CD14-positive monocyte (primary cell): Measurements from ENCODE around the gene PECR. TPM values are rescaled to one million over a fixed set of nuclear protein-coding genes. Genes with fewer than 3 reads are reported as not detected.

Source experiments
- DNase-seq, 3 donors: peaks; one replicate each; pipeline ENCODE4 v3.0.0-alpha.2; 2011 to 2022
- H2AFZ ChIP-seq: 2 replicates; pipeline ENCODE4 v1.6.0; 2012; ENCODE audit warnings: mild to moderate bottlenecking, low read depth, low read length, inconsistent platforms; ENCODE audit not compliant: insufficient read depth, poor library complexity, severe bottlenecking
- H3K27ac ChIP-seq, 2 donors: 1 replicate in 1 of 2; 2 replicates in 1 of 2; pipeline ENCODE4 v1.5.1; 2012 to 2013; ENCODE audit warnings: low read length in 2 of 2, control low read depth in 1 of 2, inconsistent platforms in 1 of 2, low read depth in 1 of 2, mild to moderate bottlenecking in 1 of 2
- H3K27me3 ChIP-seq, 2 donors: one replicate each; pipeline versions ENCODE4 v1.6.0 to v1.6.1; 2011 to 2013; ENCODE audit warnings: low read length in 2 of 2; ENCODE audit not compliant: control insufficient read depth in 2 of 2, insufficient read depth in 2 of 2
- H3K36me3 ChIP-seq, 2 donors: replicated peaks in 1 of 2; 1 replicate in 1 of 2; 2 replicates in 1 of 2; pipeline versions ENCODE4 v1.5.1 to v1.6.1; 2012 to 2013; ENCODE audit warnings: low read length in 2 of 2, control low read depth in 1 of 2, inconsistent platforms in 1 of 2, mild to moderate bottlenecking in 1 of 2; ENCODE audit not compliant: insufficient read depth in 2 of 2, control insufficient read depth in 1 of 2
- H3K4me1 ChIP-seq, 2 donors: 1 replicate in 1 of 2; 2 replicates in 1 of 2; pipeline versions ENCODE4 v1.5.1 to v1.6.1; 2012 to 2013; ENCODE audit warnings: low read length in 2 of 2, control low read depth in 1 of 2, inconsistent platforms in 1 of 2, mild to moderate bottlenecking in 1 of 2, moderate library complexity in 1 of 2; ENCODE audit not compliant: insufficient read depth in 2 of 2, control insufficient read depth in 1 of 2
- H3K4me2 ChIP-seq: replicated peaks from 2 replicates; pipeline ENCODE3; 2012; ENCODE audit warnings: low read length, moderate library complexity, mild to moderate bottlenecking; ENCODE audit not compliant: poor library complexity, severe bottlenecking; ENCODE audit errors: extremely low read depth
- H3K4me3 ChIP-seq, 3 experiments: fragments of 200-600 bp in 1 of 3; sonication (generic) in 1 of 3; replicated peaks in 1 of 3; 1 replicate in 2 of 3; 2 replicates in 1 of 3; pipeline ENCODE4 v1.5.1; 2011 to 2013; ENCODE audit warnings: low read length in 3 of 3, mild to moderate bottlenecking in 3 of 3, control low read depth in 2 of 3, low read depth in 2 of 3, inconsistent platforms in 1 of 3, moderate library complexity in 1 of 3
- H3K79me2 ChIP-seq: 2 replicates; pipeline ENCODE4 v1.6.0; 2012; ENCODE audit warnings: mild to moderate bottlenecking, control low read depth, inconsistent platforms, low read length, moderate library complexity; ENCODE audit not compliant: insufficient read depth
- H3K9ac ChIP-seq: 2 replicates; pipeline ENCODE4 v1.6.0; 2017; ENCODE audit warnings: low read length, mild to moderate bottlenecking; ENCODE audit not compliant: insufficient read depth, poor library complexity, severe bottlenecking
- H3K9me3 ChIP-seq, 2 donors: replicated peaks in 1 of 2; 1 replicate in 1 of 2; 2 replicates in 1 of 2; pipeline versions ENCODE4 v1.5.1 to v1.6.1; 2012 to 2013; ENCODE audit warnings: low read length in 2 of 2, control low read depth in 1 of 2; ENCODE audit not compliant: control insufficient read depth in 1 of 2, insufficient read depth in 1 of 2
- H4K20me1 ChIP-seq: 2 replicates; pipeline ENCODE4 v1.6.0; 2012; ENCODE audit warnings: mild to moderate bottlenecking, low read length, control low read depth, moderate library complexity; ENCODE audit not compliant: insufficient read depth
- H3K27ac Mint-ChIP-seq, 7 donors: one replicate each; pipeline ENCODE4 v1.8.0; 2020; ENCODE audit warnings: mild to moderate bottlenecking in 7 of 7, mixed read lengths in 7 of 7, moderate library complexity in 6 of 7, inconsistent platforms in 2 of 7
- H3K27me3 Mint-ChIP-seq, 3 donors: one replicate each; pipeline ENCODE4 v1.8.0; 2021 to 2022; ENCODE audit warnings: low read depth in 3 of 3, mild to moderate bottlenecking in 3 of 3, mixed read lengths in 3 of 3, moderate library complexity in 3 of 3, inconsistent platforms in 1 of 3
- H3K36me3 Mint-ChIP-seq, 2 donors: one replicate each; pipeline ENCODE4 v1.8.0; 2020; ENCODE audit warnings: mixed read lengths in 2 of 2, inconsistent platforms in 1 of 2, mild to moderate bottlenecking in 1 of 2
- H3K4me1 Mint-ChIP-seq: one replicate; pipeline ENCODE4 v1.8.0; 2020; ENCODE audit warnings: mild to moderate bottlenecking, mixed read lengths
- H3K4me3 Mint-ChIP-seq, 2 donors: one replicate each; pipeline ENCODE4 v1.8.0; 2020; ENCODE audit warnings: mild to moderate bottlenecking in 2 of 2, mixed read lengths in 2 of 2, moderate library complexity in 1 of 2
- H3K9me3 Mint-ChIP-seq, 7 donors: one replicate each; pipeline ENCODE4 v1.8.0; 2020 to 2022; ENCODE audit warnings: mixed read lengths in 7 of 7, mild to moderate bottlenecking in 6 of 7, moderate library complexity in 6 of 7, inconsistent platforms in 2 of 7
- WGBS: methylation state at CpG from one replicate; pipeline ENCODE4 v1.1.5; 2013; ENCODE audit warnings: missing lambda C conversion rate; ENCODE audit not compliant: insufficient coverage; 5-methylcytosine and 5-hydroxymethylcytosine counted together
- intact Hi-C, 2 donors: fragments of 100-400 bp; cut with micrococcal nuclease; formaldehyde crosslinking; loops; one replicate each; pipeline versions ENCODE4 v1.15.0 to v1.15.1; 2023
- polyA plus RNA-seq, 3 donors: library from polyadenylated mRNA; depleted of rRNA in 1 of 3; unstranded in 2 of 3; stranded (reverse) in 1 of 3; fragments of 300-500 nt in 2 of 3; fragments of >200 nt in 1 of 3; fragmentation: Illumina TruSeq in 2 of 3; gene quantifications; 1 replicate in 2 of 3; 2 replicates in 1 of 3; pipeline ENCODE4 v1.2.3, GENCODE V29; 2012 to 2021
- TF ChIP-seq, protein P1 (sequence below): fragments of 200-600 bp; IDR thresholded peaks from one replicate; pipeline ENCODE4 v1.8.0; 2022; ENCODE audit warnings: antibody characterized with exemption, mild to moderate bottlenecking

Gene PECR
- polyA plus RNA-seq, 3 donors = 7.4 to 16.9 (median 12.3) TPM

DNA sequence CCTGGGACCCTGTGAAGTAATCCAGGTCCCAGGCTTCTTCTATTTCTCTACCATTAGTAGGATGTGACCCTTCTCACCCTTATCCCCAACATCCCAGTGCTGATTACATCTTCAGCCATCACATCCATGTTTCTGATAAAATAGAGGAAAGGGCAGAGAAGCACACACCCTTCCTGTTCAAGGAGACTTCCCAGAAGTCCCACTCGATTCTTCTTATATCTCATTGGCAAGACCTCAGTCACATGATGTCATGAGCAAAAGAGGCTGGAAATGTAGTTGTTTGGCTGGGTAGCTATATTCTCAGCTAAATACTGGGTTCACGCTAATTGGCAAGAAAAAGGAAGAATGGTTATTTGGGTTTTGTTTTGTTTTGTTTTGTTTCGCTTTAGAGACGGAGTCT, 19.5 kb upstream of the PECR start:
- WGBS = 100% methylated on average over 2 of the region's 4 CpGs
- H3K4me1 Mint-ChIP-seq = no peaks in the 10 kb centered on the region
- Histone ChIP-seq H3K27me3 (no peaks in the 10 kb centered on the region), H3K36me3 (peaks cover 0 to 5% of the 10 kb centered on the region in 2 donors), H3K4me3 (no peak overlapping the region), H3K27ac (no peak overlapping the region), H3K9me3 (peaks cover 0 to 5% of the 10 kb centered on the region in 2 donors), H2AFZ (no peak overlapping the region), H3K9ac (no peak overlapping the region), H3K79me2 (no peaks in the 10 kb centered on the region), H3K4me2 (no peak overlapping the region), H4K20me1 (no peaks in the 10 kb centered on the region), H3K4me1 (no peaks in the 10 kb centered on the region)
- H3K27ac Mint-ChIP-seq = no peak overlapping the region
- H3K4me3 Mint-ChIP-seq = no peak overlapping the region
- no peak for DNase-seq
- intact Hi-C loops = no loop called here
- peaks cover 0 to 3% (median 0%) of the 10 kb centered on the region in 7 donors for H3K9me3 Mint-ChIP-seq
- TF ChIP-seq, protein P1, sequence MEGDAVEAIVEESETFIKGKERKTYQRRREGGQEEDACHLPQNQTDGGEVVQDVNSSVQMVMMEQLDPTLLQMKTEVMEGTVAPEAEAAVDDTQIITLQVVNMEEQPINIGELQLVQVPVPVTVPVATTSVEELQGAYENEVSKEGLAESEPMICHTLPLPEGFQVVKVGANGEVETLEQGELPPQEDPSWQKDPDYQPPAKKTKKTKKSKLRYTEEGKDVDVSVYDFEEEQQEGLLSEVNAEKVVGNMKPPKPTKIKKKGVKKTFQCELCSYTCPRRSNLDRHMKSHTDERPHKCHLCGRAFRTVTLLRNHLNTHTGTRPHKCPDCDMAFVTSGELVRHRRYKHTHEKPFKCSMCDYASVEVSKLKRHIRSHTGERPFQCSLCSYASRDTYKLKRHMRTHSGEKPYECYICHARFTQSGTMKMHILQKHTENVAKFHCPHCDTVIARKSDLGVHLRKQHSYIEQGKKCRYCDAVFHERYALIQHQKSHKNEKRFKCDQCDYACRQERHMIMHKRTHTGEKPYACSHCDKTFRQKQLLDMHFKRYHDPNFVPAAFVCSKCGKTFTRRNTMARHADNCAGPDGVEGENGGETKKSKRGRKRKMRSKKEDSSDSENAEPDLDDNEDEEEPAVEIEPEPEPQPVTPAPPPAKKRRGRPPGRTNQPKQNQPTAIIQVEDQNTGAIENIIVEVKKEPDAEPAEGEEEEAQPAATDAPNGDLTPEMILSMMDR = no peak
- H3K36me3 Mint-ChIP-seq = peaks cover 0 to 11% of the 10 kb centered on the region in 2 donors
- H3K27me3 Mint-ChIP-seq = peaks cover 0 to 4% (median 4%) of the 10 kb centered on the region in 3 donors

DNA sequence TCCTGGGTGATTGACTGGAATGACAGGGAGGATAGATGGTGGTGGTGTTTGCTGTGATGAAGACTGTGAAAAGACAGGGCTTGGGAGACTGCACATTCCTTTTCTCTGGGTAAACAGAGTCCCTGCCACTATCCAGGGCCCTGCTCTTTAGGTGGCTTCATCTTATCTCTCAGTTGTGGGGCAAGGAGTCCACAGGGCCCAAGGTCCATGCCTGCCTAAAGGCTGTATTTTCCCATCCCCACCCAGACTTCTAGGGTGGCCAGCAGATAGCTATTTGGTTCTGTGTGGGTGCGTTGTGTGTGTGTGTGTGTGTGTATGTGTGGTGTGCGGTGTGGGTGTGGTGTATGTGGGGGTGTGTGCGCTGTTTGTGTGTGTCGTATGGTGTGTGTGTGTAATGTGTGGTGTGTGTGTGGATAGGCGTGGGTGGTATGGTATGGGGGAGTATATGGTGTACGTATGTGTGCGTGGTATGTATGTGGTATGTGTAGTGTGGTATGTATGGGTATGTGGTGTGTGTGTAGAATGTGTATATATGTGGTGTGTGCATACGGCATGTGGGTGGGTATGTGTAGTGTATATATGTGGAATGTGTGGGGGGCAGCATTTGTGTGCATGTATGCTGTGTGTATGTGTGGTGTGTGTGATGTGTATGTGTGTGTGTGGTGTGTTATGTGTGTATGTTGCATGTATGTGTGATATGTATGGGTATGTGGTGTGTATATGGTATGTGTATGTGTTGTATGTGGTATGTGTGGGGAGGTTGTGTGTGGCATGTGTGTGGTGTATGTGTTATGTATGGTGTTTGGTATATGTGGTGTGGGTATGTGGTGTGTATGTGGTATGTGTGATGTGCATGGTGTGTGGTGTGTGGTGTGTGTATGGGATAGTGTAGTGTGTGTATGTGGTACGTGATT, 17.1 kb upstream of the PECR start:
- 100% methylated on average over 9 of the region's 9 CpGs for WGBS
- intact Hi-C loops = no loop called here
- no peaks in the 10 kb centered on the region for H3K4me1 Mint-ChIP-seq
- H3K4me3 Mint-ChIP-seq = no peak overlapping the region
- H3K4me3 ChIP-seq = no peak overlapping the region
- H3K9me3 ChIP-seq = peaks cover 0 to 5% of the 10 kb centered on the region in 2 donors
- H3K36me3 ChIP-seq = peaks cover 0 to 5% of the 10 kb centered on the region in 2 donors
- no peak overlapping the region for H3K9ac ChIP-seq
- H3K27me3 ChIP-seq = no peaks in the 10 kb centered on the region
- H3K4me2 ChIP-seq = no peak overlapping the region
- DNase-seq = no peak
- H3K27ac ChIP-seq = no peak overlapping the region
- peaks cover 0 to 4% (median 2%) of the 10 kb centered on the region in 3 donors for H3K27me3 Mint-ChIP-seq
- no peaks in the 10 kb centered on the region for H3K79me2 ChIP-seq
- peaks cover 0 to 2% (median 0%) of the 10 kb centered on the region in 7 donors for H3K9me3 Mint-ChIP-seq
- H2AFZ ChIP-seq = no peak overlapping the region
- no peaks in the 10 kb centered on the region for H4K20me1 ChIP-seq
- TF ChIP-seq, protein P1 = no peak
- no peaks in the 10 kb centered on the region for H3K4me1 ChIP-seq
- H3K36me3 Mint-ChIP-seq = peaks cover 4 to 15% of the 10 kb centered on the region in 2 donors
- H3K27ac Mint-ChIP-seq = no peak overlapping the region
